GM12878 (cell line): ENCODE data around the gene XPC. TPM values are rescaled to one million over a fixed set of nuclear protein-coding genes. Genes with fewer than 3 reads are reported as not detected.

Source experiments
- ATAC-seq: fragments of 200-7000 bp; cut with Tn5 transposase; 3 replicates; pipeline ENCODE4 v1.9.1; 2020; ENCODE audit warnings: mild to moderate bottlenecking, moderate library complexity
- BruUV-seq: library from RNA; stranded (reverse); fragments of 400-500 nt; replicated peaks from 2 replicates; lab custom pipeline; 2021; lab: Mats Ljungman, UMichigan
- CTCF ChIA-PET: fragments of 300-600 bp; sonication (Branson Sonifier 250); formaldehyde crosslinking; extraction: SDS; loops from one replicate; lab custom pipeline; 2021; ENCODE audit warnings: inconsistent platforms; lab: Yijun Ruan, JAX
- POLR2A ChIA-PET: fragments of 350-600 bp; formaldehyde crosslinking; extraction: SDS; loops from one replicate; lab custom pipeline; 2021; ENCODE audit warnings: inconsistent platforms; lab: Charles Lee
- RAD21 ChIA-PET: fragments of 300-600 bp; sonication (Branson Sonifier 250); formaldehyde crosslinking; loops from one replicate; lab custom pipeline; 2023; ENCODE audit warnings: antibody characterized with exemption; ENCODE audit not compliant: unreplicated experiment; lab: Charles Lee
- SMC1A ChIA-PET: fragments of 300-600 bp; sonication (Branson Sonifier 250); formaldehyde crosslinking; loops from one replicate; lab custom pipeline; 2023; ENCODE audit not compliant: unreplicated experiment, uncharacterized antibody; lab: Charles Lee
- DNase-seq: peaks from one replicate; pipeline ENCODE4 v3.0.0-alpha.2; 2011; ENCODE audit warnings: low read depth, low spot score
- FAIRE-seq: peaks from 3 replicates; lab custom pipeline; 2011; peaks lifted over from hg19 to GRCh38; lab: Jason Lieb, UNC
- H2AFZ ChIP-seq: 2 replicates; pipeline ENCODE4 v1.6.0; 2011; ENCODE audit warnings: low read depth, low read length, control low read depth; ENCODE audit not compliant: control insufficient read depth
- H3K27ac ChIP-seq: 2 replicates; pipeline ENCODE4 v1.5.1; 2011; ENCODE audit warnings: control low read depth; ENCODE audit not compliant: control insufficient read depth, insufficient read depth
- H3K27me3 ChIP-seq, 2 experiments: replicated peaks in 1 of 2; 2 replicates each; pipeline versions ENCODE4 v1.6.0 to v1.6.1; 2011; ENCODE audit warnings: low read length in 1 of 2; ENCODE audit not compliant: control insufficient read depth in 2 of 2, insufficient read depth in 2 of 2
- H3K36me3 ChIP-seq, 2 experiments: 2 replicates each; pipeline ENCODE4 v1.5.1; 2011; ENCODE audit warnings: low read length in 1 of 2; ENCODE audit not compliant: control insufficient read depth in 2 of 2, insufficient read depth in 2 of 2
- H3K4me1 ChIP-seq: 2 replicates; pipeline ENCODE4 v1.6.1; 2011; ENCODE audit warnings: mild to moderate bottlenecking, low read length, moderate library complexity, mixed read lengths; ENCODE audit not compliant: control insufficient read depth, insufficient read depth
- H3K4me2 ChIP-seq: 2 replicates; pipeline ENCODE4 v1.6.0; 2011; ENCODE audit warnings: control low read depth; ENCODE audit not compliant: control insufficient read depth, insufficient read depth
- H3K4me3 ChIP-seq: fragments of 200-600 bp; sonication (generic); 2 replicates; pipeline ENCODE4 v1.5.1; 2016
- H3K79me2 ChIP-seq: 2 replicates; pipeline ENCODE4 v1.6.0; 2011; ENCODE audit warnings: low read length; ENCODE audit not compliant: control insufficient read depth, insufficient read depth
- H3K9ac ChIP-seq: 2 replicates; pipeline ENCODE4 v1.8.0; 2011; ENCODE audit warnings: low read length, control low read depth, mixed read lengths; ENCODE audit not compliant: control insufficient read depth, insufficient read depth
- H3K9me3 ChIP-seq: replicated peaks from 3 replicates; pipeline ENCODE4 v1.5.1; 2011; ENCODE audit warnings: mild to moderate bottlenecking, low read length; ENCODE audit not compliant: control insufficient read depth, insufficient read depth
- H4K20me1 ChIP-seq: 2 replicates; pipeline ENCODE4 v1.6.0; 2011; ENCODE audit not compliant: control insufficient read depth, insufficient read depth
- BMI1 ChIP-seq: fragments of 450-650 bp; IDR thresholded peaks from 2 replicates; pipeline ENCODE4 v1.6.1; 2016; ENCODE audit warnings: mild to moderate bottlenecking, moderate library complexity, borderline replicate concordance
- CBFB ChIP-seq: IDR thresholded peaks from 2 replicates; pipeline ENCODE4 v1.6.1; 2016; ENCODE audit warnings: antibody characterized with exemption, low read depth
- CHD1 ChIP-seq: IDR thresholded peaks from 2 replicates; pipeline ENCODE4 v1.6.1; 2012; ENCODE audit warnings: low read depth, low read length, improper control_type of control experiment
- E2F8 ChIP-seq: fragments of 450-650 bp; IDR thresholded peaks from 2 replicates; pipeline ENCODE4 v1.6.1; 2018; ENCODE audit warnings: mild to moderate bottlenecking, low read depth, moderate library complexity; ENCODE audit not compliant: partially characterized antibody
- EP300 ChIP-seq, 2 experiments: fragments of 150-350 bp in 1 of 2; IDR thresholded peaks; 2 replicates each; pipeline ENCODE4 v1.6.1; 2011 to 2012; ENCODE audit warnings: low read depth in 2 of 2, low read length in 2 of 2, borderline replicate concordance in 1 of 2, improper control_type of control experiment in 1 of 2, inconsistent platforms in 1 of 2; ENCODE audit not compliant: control insufficient read depth in 1 of 2
- FOXK2 ChIP-seq: fragments of 450-650 bp; IDR thresholded peaks from 2 replicates; pipeline ENCODE4 v1.6.1; 2017; ENCODE audit warnings: mild to moderate bottlenecking, moderate library complexity
- FOXM1 ChIP-seq: IDR thresholded peaks from 2 replicates; pipeline ENCODE4 v1.6.1; 2012; ENCODE audit warnings: low read depth, mild to moderate bottlenecking, inconsistent platforms, low read length, moderate library complexity
- HDAC6 ChIP-seq: fragments of 200-600 bp; sonication (generic); IDR thresholded peaks from one replicate; pipeline ENCODE4 v1.8.0; 2017; ENCODE audit warnings: antibody characterized with exemption; ENCODE audit not compliant: unreplicated experiment
- HDGF ChIP-seq: fragments of 450-650 bp; IDR thresholded peaks from 2 replicates; pipeline ENCODE4 v1.6.1; 2016; ENCODE audit warnings: antibody characterized with exemption
- IRF5 ChIP-seq: fragments of 450-650 bp; IDR thresholded peaks from 2 replicates; pipeline ENCODE4 v1.6.1; 2017; ENCODE audit warnings: borderline replicate concordance
- NR2C1 ChIP-seq: fragments of 450-650 bp; IDR thresholded peaks from 2 replicates; pipeline ENCODE4 v1.6.1; 2017; ENCODE audit warnings: antibody characterized with exemption, mild to moderate bottlenecking, moderate library complexity
- NRF1 ChIP-seq: conservative IDR thresholded peaks from 2 replicates; pipeline ENCODE4 v1.6.1; 2011; ENCODE audit warnings: mild to moderate bottlenecking, low read depth, low read length, improper control_type of control experiment
- PAX5 ChIP-seq: IDR thresholded peaks from 2 replicates; pipeline ENCODE4 v1.6.1; 2011; ENCODE audit warnings: low read depth, low read length, borderline replicate concordance
- RAD51 ChIP-seq: fragments of 450-650 bp; IDR thresholded peaks from 2 replicates; pipeline ENCODE4 v1.6.1; 2016; ENCODE audit warnings: moderate library complexity, mild to moderate bottlenecking, inconsistent platforms
- SIN3A ChIP-seq: IDR thresholded peaks from 2 replicates; pipeline ENCODE4 v1.6.1; 2012; ENCODE audit warnings: low read depth, low read length, improper control_type of control experiment
- SMAD5 ChIP-seq: IDR thresholded peaks from 2 replicates; pipeline ENCODE4 v1.6.1; 2016; ENCODE audit warnings: antibody characterized with exemption, low read depth
- SPI1 ChIP-seq: IDR thresholded peaks from 2 replicates; pipeline ENCODE4 v1.6.1; 2011; ENCODE audit warnings: low read depth, mild to moderate bottlenecking, low read length, moderate library complexity, borderline replicate concordance; ENCODE audit not compliant: insufficient read depth
- SUPT20H ChIP-seq: IDR thresholded peaks from 2 replicates; pipeline ENCODE4 v1.6.1; 2011; ENCODE audit warnings: low read depth, mild to moderate bottlenecking, low read length, moderate library complexity, borderline replicate concordance; ENCODE audit not compliant: control insufficient read depth
- TCF12 ChIP-seq: IDR thresholded peaks from 2 replicates; pipeline ENCODE4 v1.6.1; 2011; ENCODE audit warnings: low read depth, mild to moderate bottlenecking, low read length
- WGBS: methylation state at CpG from one replicate; pipeline ENCODE4 v1.1.6; 2016; ENCODE audit warnings: low lambda C conversion rate; ENCODE audit not compliant: insufficient replicate concordance, insufficient coverage; ENCODE audit errors: missing lambda C conversion rate; 5-methylcytosine and 5-hydroxymethylcytosine counted together
- in situ Hi-C: fragments of 300-500 bp; cut with MboI; formaldehyde crosslinking; loops from 9 replicates; pipeline ENCODE4 v1.14.3; 2018; ENCODE audit warnings: mixed read lengths
- intact Hi-C: fragments of 100-400 bp; cut with micrococcal nuclease; formaldehyde crosslinking; loops from one replicate; pipeline ENCODE4 v1.14.2; 2022; ENCODE audit not compliant: unreplicated experiment
- polyA plus RNA-seq, 11 experiments: library from polyadenylated mRNA; depleted of rRNA in 4 of 11; unstranded in 6 of 11; stranded (reverse) in 5 of 11; fragments of >200 nt; fragmentation: Nextera tagmentation in 4 of 11; fragmentation: Illumina TruSeq in 1 of 11; extraction: Ambion mirVana in 4 of 11; extraction: Trizol in 1 of 11; gene quantifications; 1 replicate in 1 of 11; 2 replicates in 10 of 11; pipeline versions ENCODE4 v1.2.1 to v1.2.3, GENCODE V29; 2011 to 2016; ENCODE audit warnings: inconsistent platforms in 2 of 11, missing spikeins in 2 of 11, low read depth in 1 of 11
- total RNA-seq, 4 experiments: library from RNA; depleted of rRNA in 3 of 4; stranded (reverse); fragments of >200 nt in 3 of 4; fragmentation: Illumina TruSeq in 1 of 4; extraction: Trizol in 1 of 4; gene quantifications; 2 replicates each; pipeline versions ENCODE4 v1.2.1 to v1.2.3, GENCODE V29; 2013 to 2021

XPC gene
- total and polyA plus RNA-seq, 10 of the 15 experiments (the other 5 are each of a cell fraction or from before 2014, with no cell fraction given): 4.0 to 48.3 (median 29.8) TPM

- intact Hi-C loops: no loop called here
- 95% methylated on average over 5 of the region's 5 CpGs for WGBS
- no peak for FAIRE-seq
These were observed 8.6 kb upstream of the XPC start for GRCh38 chr3:14186854-14187458.

More at GRCh38 chr3:14186854-14187458, 8.6 kb upstream of the XPC start:
- H3K4me3 ChIP-seq: no peak overlapping the region
- POLR2A ChIA-PET: no interaction called here
- DNase-seq (no peak), ATAC-seq (no peak)
- no TSS peak for BruUV-seq
- H3K27me3 ChIP-seq: no peaks in the 10 kb centered on the region
- no peaks in the 10 kb centered on the region; the same call in 1 of the 2 replicates for H3K4me1 ChIP-seq
- H3K4me2 ChIP-seq: no peak overlapping the region
- in situ Hi-C loops: no loop called here
- peaks cover 9% of the 10 kb centered on the region for H3K79me2 ChIP-seq
- no peak for TF ChIP-seq FOXM1
- no peak for TF ChIP-seq CBFB
- no peak for TF ChIP-seq E2F8
- no peak for TF ChIP-seq NRF1
- TF ChIP-seq NR2C1: no peak
- no peak for TF ChIP-seq SIN3A
- no peak for TF ChIP-seq SMAD5
- no peak for TF ChIP-seq HDAC6
- TF ChIP-seq TCF12: no peak
- no peak for TF ChIP-seq SUPT20H
- no peak for TF ChIP-seq EP300 (IDR thresholded peaks at IDR 0.05; ENCODE audit: borderline replicate concordance in 1 of 2, control insufficient read depth in 1 of 2, low read depth in 2 of 2, low read length in 2 of 2)
- no peak for TF ChIP-seq CHD1
- TF ChIP-seq IRF5: no peak
- TF ChIP-seq HDGF: no peak
- no peak for TF ChIP-seq PAX5
- TF ChIP-seq SPI1: no peak
- no peak for TF ChIP-seq RAD51
- TF ChIP-seq BMI1: no peak
- no peak for TF ChIP-seq FOXK2
- H3K27ac ChIP-seq: no peak overlapping the region
- H3K9ac ChIP-seq: no peak overlapping the region
- SMC1A ChIA-PET: no interaction called here
- H3K36me3 ChIP-seq: peaks cover 4 to 7% of the 10 kb centered on the region in 2 experiments
- RAD21 ChIA-PET: no interaction called here
- no peaks in the 10 kb centered on the region for H3K9me3 ChIP-seq
- H4K20me1 ChIP-seq: no peaks in the 10 kb centered on the region
- H2AFZ ChIP-seq: no peak overlapping the region
- CTCF ChIA-PET: interaction anchor here (2.1 to 5.2 kb wide), 2 partner anchors 17 to 42 kb away, joined by 4 to 28 read pairs; no protein-coding TSS in a partner anchor
